ENCODE data around the gene HDGFL2.

- TF ChIP-seq, protein P1, sequence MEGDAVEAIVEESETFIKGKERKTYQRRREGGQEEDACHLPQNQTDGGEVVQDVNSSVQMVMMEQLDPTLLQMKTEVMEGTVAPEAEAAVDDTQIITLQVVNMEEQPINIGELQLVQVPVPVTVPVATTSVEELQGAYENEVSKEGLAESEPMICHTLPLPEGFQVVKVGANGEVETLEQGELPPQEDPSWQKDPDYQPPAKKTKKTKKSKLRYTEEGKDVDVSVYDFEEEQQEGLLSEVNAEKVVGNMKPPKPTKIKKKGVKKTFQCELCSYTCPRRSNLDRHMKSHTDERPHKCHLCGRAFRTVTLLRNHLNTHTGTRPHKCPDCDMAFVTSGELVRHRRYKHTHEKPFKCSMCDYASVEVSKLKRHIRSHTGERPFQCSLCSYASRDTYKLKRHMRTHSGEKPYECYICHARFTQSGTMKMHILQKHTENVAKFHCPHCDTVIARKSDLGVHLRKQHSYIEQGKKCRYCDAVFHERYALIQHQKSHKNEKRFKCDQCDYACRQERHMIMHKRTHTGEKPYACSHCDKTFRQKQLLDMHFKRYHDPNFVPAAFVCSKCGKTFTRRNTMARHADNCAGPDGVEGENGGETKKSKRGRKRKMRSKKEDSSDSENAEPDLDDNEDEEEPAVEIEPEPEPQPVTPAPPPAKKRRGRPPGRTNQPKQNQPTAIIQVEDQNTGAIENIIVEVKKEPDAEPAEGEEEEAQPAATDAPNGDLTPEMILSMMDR (IDR thresholded peaks at IDR 0.05) = no peak
- no peak for TF ChIP-seq POLR2A (IDR thresholded peaks at IDR 0.05)
These were observed 41.2 kb downstream of the HDGFL2 start for GRCh38 chr19:4513248-4513647.
